ENCODE measurements around the gene CCDC181.
"Not testable (repeated sequence)": the region's sequence is repeated elsewhere in the genome, so short reads cannot be mapped to it uniquely, and the experiment has no call there.

The CCDC181 gene

GRCh38 chr1:169427081-169427641 lies at the start of gene CCDC181:
Gene CCDC181, minus strand, starts transcription at chr1:169427474. Its CDS starts 2,547 bp downstream, at chr1:169424927.
- DNase-seq (ENCODE audit: low read depth): no peak

DNA sequence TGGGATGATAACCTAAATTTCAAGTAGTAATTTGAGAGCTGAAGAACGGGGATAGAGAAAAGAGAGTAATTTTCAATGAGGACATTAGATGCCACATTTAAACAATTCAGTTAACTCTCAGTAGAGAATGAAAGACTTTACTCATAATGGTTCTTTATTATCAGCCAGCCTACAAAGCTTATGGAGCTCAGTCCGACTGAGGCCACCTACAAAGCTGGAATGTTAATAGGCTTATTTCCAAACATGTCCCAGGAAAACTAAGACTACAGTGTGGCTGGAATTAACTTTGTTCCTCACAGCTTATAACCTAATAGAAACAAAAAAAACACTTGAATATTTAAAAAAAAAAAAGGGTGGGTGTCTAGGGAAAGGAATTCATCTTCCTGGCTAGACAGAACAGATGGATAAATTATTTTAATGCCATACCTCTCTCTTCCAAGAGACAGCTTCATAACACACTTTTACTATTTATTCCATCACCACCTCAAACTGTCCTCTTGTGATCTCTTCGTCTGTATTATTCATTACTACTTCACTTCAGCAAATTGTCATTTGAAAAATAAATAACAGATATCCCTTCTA lies 48.6 kb upstream of the CCDC181 start:
- no peak for DNase-seq (ENCODE audit: low read depth)

- no peak for DNase-seq (ENCODE audit: low read depth)
Measured at GRCh38 chr1:169474302-169474995, 47.2 kb upstream of the CCDC181 start.

DNA sequence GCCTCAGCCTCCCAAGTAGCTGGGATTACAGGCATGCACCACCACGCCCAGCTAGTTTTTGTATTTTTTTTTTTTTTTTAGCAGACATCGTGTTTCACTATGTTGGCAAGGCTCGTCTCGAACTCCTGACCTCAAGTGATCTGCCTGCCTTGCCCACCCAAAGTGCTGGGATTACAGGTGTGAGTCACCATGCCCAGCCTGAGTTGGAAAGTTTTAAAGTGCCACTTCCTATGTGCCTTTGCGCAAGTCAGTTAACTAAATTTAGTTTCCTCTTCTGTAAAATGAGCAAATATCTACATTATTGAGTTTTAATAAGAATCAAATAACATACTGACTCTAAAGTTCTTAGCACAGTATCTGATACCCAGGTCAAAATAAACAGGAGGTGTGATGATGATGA lies 46.1 kb upstream of the CCDC181 start:
- DNase-seq (ENCODE audit: low read depth): no peak

GRCh38 chr1:169472738-169473137 lies 45.5 kb upstream of the CCDC181 start:
- DNase-seq (ENCODE audit: low read depth): no peak

DNA sequence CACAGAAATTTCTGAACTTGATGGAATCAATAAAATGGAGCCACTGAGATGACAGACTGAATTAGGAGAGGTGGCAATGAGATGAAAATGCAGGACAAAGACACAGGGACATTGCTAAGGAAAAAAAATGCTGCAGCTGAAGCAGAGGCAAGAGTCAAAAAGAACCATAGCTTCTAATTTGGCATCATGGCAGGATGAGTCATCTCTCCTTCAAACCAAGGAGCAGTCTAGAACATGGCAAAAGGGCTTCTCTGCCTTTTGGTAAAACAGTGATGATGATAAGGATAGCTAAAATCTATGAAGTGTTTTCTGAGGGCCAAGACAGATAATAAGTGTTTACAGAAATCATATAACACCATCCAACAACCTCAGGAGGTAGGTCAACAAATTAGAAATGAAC lies 41.7 kb upstream of the CCDC181 start:
- no peak for DNase-seq (ENCODE audit: low read depth)

DNA sequence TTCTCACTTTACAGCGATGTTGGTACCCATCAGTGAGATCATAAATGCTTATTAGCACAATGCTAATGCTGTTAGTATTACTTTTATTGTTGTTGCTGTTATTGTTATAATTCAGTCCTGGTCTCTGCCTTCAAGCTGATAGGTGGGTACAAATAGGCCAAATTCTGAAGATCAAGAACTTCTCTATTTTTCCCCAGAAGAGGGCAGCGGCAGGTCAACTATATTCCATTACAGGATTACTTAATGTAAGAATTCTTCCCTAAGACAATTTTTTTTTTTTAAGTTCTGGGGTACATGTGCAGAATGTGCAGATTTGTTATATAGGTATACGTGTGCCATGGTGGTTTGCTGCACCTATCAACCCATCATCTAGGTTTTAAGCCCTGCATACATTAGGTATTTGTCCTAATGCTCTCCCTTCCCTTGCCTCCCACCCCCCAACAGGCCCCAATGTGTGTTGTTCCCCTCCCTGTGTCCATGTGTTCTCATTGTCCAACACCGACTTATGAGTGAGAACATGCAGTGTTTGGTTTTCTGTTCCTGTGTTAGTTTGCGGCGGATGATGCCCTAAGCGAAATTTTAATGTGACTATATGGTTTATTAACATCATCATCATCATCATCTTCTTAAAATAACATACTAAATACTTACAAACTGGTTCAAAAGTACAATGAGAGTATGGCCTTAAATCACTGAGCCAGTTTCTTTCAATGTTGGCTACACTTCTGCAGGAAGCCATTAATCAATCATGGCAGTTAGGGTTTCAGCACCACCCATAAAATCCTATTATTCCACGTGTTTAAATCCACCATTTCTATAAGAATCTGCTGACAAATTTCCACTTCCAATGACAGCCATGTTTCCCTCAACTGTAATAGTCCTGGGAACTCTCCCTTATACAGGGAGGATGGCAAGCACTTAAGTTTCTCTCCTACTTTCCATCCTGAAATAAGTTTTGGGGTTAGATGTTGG lies 39.3 kb upstream of the CCDC181 start:
- DNase-seq (ENCODE audit: low read depth): peak; percentile 20

DNA sequence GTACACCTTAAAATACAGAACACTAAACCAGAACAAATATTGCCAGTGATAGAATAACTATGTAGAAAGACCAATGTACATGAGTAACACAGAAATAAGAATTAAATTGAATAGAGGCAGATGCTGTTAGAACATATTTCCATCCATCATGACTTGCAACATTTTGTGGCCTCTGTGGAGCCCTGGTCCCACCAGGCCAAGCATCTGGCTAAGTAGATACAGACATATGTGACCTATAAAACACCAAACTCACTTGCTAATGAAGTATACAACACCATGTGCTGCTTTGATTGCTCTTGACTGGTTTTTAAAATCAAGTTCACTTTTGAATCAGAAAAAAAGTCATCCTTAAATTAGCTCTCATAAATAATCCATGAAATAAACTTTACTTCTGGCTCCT lies 38.0 kb upstream of the CCDC181 start:
- DNase-seq (ENCODE audit: low read depth): no peak

DNA sequence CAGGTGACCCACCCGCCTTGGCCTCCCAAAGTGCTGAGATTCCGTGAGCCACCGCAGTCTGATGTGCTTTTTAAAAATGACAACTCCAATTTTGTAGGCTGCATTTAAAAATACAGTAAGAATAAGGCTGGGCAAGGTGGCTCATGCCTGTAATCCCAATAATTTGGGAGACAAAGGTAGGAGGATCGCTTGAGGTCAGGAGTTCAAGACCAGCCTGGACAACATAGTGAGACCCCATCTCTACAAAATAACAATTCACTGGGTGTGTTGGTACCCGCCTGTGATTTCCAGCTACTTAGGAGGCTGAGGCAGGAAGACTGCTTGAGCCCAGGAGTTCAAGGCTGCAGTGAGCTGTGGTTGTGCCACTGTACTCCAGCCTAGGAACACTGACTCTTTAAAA lies 35.1 kb upstream of the CCDC181 start:
- DNase-seq (ENCODE audit: low read depth): no peak

DNA sequence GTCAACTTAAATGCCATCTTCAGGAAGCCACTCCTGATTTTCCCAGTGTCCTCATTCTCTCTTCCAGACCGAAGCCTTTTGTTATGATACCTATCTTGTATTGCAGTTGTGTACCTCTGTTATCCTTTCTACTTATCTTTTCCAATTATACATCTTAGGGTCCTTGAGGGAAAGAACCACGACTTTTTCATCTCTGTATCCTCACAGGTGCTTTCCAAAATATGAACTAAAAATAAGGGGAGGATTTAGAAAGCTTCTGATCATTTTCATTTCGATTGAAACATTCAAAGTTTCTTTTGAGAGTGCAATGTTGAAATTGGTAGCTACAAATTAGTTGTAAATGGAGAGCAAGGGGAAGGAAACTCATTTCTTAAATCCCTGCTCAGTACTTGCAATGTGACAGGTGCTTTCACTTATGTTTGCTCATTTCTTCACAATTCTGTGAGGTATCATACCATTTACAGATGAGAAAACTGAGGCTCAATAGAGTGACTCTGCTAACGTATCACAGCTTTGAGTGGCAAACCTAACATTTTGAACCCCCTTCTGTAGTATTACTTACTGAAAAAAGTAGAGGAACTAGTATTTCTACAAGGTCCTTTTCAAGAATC lies 34.2 kb upstream of the CCDC181 start:
- DNase-seq (ENCODE audit: low read depth): no peak

DNA sequence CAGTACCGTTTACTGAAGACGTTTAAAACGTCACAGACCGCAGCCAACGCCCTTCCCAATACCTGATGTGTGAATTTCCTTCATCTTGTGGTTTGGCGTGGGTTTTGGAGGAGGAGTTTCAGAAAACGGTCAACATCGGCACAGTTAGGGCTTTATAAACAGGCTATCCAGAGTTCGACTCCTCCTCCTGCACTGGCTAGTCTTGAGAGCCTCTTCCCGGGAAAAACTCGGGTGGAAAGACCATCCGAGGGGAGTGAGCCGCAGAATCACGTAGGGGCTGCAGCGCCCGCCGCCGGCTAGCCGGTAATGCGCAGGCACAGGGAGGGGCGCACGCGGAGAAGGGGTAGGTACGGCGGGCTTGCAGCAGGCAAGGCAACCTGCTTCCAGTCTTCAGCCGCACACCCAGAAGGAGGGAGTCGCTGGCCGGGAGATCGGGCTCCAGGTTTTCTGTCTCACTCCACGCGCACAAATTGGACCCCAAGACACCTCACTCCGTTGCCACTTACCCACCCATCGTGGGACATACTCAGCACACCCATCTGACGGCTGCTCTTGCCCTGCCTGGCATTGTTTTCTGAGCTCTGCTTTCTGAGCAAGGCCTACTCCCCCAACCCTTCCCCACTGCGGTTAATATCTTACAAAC lies 33.0 kb upstream of the CCDC181 start:
- DNase-seq (ENCODE audit: low read depth): no peak

DNA sequence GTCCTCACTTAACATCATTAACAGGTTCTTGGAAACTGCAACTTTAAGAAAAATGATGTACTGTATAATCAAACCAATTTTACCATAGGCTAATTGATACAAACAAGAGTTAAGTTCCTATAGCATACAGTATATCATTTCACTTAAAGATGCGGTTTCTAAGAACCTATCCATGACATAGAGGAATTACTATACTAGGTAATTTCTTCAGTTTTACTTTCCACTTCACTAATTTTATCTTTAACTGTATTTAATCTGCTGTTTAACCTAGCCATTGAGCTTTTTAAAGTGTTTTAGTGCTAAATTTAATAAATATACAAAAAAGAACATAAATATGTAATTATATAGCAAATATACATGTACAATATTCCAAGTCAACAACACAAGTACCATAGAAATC lies 30.2 kb upstream of the CCDC181 start:
- no peak for DNase-seq (ENCODE audit: low read depth)

DNA sequence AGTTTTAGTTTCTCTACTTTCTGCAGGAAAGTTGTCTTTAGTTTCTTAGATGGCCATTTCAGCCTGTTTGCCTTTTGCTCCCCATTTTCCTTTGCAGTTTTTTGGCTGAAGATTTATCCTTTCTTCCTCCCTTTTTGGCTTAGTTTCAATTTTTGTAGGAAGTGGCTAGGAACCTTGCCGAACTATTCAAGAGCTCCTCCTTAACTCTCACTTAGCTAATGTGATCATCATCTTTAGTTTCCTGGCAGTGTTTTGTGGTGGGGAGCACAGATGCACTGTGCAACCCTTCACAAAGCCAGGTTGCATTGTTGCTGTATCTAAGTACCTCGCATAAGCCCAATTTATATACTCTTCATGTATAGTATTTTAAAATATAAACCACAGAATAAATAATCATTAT lies 28.8 kb upstream of the CCDC181 start:
- no peak for DNase-seq (ENCODE audit: low read depth)

DNA sequence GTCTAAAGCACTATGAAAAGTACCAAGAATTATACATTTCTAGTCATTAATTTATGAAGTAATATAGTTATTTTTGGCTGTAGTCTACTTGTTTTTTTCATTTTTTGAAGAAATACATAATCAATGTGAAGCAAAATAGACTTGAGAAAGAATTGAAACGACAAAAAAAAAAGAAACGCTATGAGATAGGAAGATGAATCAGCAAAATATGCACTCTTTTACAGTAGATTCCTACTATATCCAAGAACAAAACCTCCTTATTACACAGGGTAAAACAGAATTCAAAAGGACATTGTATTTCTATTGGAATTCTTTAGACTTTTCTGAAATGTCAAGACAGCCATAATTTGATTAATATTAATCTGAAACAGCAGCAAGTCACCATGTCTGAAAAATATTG lies 25.6 kb upstream of the CCDC181 start:
- no peak for DNase-seq (ENCODE audit: low read depth)

- no peak for DNase-seq (ENCODE audit: low read depth)
Measured at GRCh38 chr1:169451218-169451824, 24.0 kb upstream of the CCDC181 start.

GRCh38 chr1:169443923-169444322 lies 16.6 kb upstream of the CCDC181 start:
- DNase-seq (ENCODE audit: low read depth): no peak

DNA sequence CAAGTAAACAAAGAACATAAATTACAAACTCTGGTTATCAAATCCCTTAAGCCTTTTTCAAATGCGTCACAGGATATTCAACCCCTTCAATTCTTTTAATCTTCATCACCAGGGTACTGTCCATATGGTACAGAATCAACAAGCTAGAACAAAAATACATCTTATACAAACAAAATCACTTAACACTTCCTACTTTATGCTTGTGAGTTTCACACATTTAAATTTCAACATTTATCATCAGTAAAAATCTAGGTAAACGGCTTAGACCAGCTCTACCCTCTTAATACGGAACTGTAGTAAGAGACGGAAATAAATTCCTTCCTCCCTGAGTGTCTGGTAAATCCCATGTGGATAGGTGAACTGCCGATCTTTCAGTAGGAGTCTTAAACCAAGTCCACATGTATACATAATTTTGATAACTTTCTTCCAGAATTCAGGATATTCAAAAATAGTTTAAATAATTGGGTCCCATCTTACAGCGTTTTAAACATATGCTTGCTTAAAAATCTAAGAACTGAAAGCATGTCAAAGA lies 1.0 kb downstream of the CCDC181 start:
- no peak for DNase-seq (ENCODE audit: low read depth)

DNA sequence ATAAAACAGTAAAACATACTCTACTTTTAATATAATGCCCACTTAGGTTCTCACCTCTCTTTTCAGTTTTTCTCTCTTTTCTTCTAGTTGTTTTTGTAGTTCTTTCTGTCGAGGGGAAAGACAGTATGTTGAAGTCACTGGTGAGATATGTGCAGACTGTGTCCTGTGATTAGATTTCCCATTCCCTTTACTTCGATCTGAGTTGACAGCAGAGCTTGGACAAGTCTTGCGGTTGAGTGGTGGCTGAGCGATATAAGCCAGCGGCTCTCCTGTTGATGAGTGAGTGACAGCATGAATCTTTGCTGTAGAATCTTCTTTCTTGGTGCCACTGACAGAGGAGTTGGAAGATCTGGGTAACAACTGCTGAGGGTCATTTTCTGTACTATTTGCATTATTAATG lies 6.0 kb downstream of the CCDC181 start:
- no peak for DNase-seq (ENCODE audit: low read depth)

DNA sequence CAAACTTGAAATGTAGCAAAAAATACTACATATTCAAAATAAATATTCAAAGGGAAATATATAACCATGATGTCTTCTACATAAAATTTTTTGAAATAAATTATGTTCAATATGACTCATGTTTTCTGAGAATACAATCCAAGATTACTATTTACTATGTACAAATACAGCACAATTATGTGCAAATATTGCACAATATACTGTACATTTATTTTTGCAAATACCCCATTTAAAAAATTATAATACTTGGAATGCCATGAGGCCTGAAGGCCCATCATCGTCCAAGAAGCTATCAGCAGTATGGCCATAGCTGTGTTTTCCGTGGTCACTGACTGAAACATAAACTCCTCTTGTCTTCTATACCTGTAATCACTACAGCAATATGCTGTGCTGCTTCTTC lies 12.3 kb downstream of the CCDC181 start:
- no peak for DNase-seq (ENCODE audit: low read depth)

DNA sequence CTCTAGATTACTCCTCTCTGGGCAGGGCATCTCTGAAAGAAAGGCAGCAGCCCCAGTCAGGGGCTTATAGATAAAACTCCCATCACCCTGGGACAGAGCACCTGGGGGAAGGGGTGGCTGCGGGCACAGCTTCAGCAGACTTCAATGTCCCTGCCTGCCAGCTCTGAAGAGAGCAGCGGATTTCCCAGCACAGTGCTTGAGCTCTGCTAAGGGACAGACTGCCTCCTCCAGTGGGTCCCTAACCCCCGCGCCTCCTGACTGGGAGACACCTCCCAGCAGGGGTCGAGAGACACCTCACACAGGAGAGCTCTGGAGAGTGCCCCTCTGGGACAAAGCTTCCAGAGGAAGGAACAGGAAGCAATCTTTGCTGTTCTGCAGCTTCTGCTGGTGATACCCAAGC lies 18.9 kb downstream of the CCDC181 start:
- DNase-seq (ENCODE audit: low read depth): not testable (repeated sequence)

DNA sequence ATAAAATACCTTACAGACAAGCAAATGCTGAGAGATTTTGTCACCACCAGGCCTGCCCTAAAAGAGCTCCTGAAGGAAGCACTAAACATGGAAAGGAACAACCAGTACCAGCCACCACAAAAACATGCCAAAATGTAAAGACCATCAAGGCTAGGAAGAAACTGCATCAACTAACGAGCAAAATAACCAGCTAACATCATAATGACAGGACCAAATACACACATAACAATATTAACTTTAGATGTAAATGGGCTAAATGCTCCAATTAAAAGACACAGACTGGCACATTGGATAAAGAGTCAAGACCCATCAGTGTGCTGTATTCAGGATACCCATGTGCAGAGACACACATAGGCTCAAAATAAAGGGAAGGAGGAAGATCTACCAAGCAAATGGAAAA lies 24.7 kb downstream of the CCDC181 start:
- not testable (repeated sequence) for DNase-seq (ENCODE audit: low read depth)
